Neural cell (in vitro differentiated cells): ENCODE measurements around the gene PRDX4. TPM values are rescaled to one million over a fixed set of nuclear protein-coding genes. Genes with fewer than 3 reads are reported as not detected.

ENCODE experiments used
- polyA plus RNA-seq: library from polyadenylated mRNA; depleted of rRNA; stranded (reverse); fragments of >200 nt; gene quantifications from 2 replicates; pipeline ENCODE4 v1.2.3, GENCODE V29; 2014

Gene PRDX4
- polyA plus RNA-seq, 1 donor from 2014 or later, result 83.2 TPM

Other genes with a start within 250 kb of the PRDX4 start
- 0.80 and 3.1 TPM in 2 replicates for gene ACOT9, start 75.8 kb downstream of the PRDX4 start, polyA plus RNA-seq
- gene SAT1, start 115.7 kb downstream of the PRDX4 start, polyA plus RNA-seq, result 92.2 and 95.2 TPM in 2 replicates
- gene APOO, start 240.4 kb downstream of the PRDX4 start, polyA plus RNA-seq, result 32.7 and 42.5 TPM in 2 replicates
- gene CXorf58, start 240.5 kb downstream of the PRDX4 start, polyA plus RNA-seq, result 0.14 TPM in 1 of 2 replicates, not detected in the other